Esophagus mucosa (tissue), 1 donor: ENCODE data around the gene AKR1D1. TPM values are rescaled to one million over a fixed set of nuclear protein-coding genes. Genes with fewer than 3 reads are reported as not detected.
"Not testable (repeated sequence)": the region's sequence is repeated elsewhere in the genome, so short reads cannot be mapped to it uniquely, and the experiment has no call there.

Experiments
- ATAC-seq: fragments of 200-7000 bp; cut with Tn5 transposase; one replicate; pipeline ENCODE4 v1.9.1; 2020
- total RNA-seq: library from RNA; stranded (reverse); gene quantifications from one replicate; pipeline ENCODE4 v1.2.4, GENCODE V29; 2023
- donor health status: DM: yes; HTN: yes; CAD: no.

The AKR1D1 gene
- total RNA-seq, 1 donor from 2014 or later, result not detected

GRCh38 chr7:138125119-138125518 lies 48.9 kb downstream of the AKR1D1 start:
- no peak for ATAC-seq

GRCh38 chr7:138125598-138126111 lies 49.4 kb downstream of the AKR1D1 start:
- no peak for ATAC-seq

DNA sequence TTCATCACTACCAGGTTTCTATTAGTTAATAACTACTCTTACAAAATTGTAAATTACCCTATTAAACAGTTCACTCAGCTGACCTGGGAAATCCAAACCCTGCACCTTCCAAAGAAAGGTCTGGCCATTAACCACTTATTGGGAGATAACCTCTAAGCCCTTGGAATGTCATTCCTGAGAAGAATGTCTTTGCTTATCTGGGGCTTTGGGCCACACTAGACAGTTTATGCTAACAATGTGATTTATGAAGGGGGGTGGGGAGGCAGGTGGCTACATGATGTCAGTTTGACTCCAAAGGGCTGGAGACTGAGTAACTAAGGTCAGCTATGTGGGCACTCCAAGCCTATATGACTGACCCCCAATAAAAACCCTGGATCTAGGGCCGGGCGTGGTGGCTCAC lies 50.7 kb downstream of the AKR1D1 start:
- no peak for ATAC-seq

GRCh38 chr7:138127996-138128395 lies 51.7 kb downstream of the AKR1D1 start:
- ATAC-seq, result no peak

GRCh38 chr7:138129551-138130165 lies 53.4 kb downstream of the AKR1D1 start:
- no peak for ATAC-seq

- no peak for ATAC-seq
Measured at GRCh38 chr7:138137423-138138171, 61.3 kb downstream of the AKR1D1 start.

DNA sequence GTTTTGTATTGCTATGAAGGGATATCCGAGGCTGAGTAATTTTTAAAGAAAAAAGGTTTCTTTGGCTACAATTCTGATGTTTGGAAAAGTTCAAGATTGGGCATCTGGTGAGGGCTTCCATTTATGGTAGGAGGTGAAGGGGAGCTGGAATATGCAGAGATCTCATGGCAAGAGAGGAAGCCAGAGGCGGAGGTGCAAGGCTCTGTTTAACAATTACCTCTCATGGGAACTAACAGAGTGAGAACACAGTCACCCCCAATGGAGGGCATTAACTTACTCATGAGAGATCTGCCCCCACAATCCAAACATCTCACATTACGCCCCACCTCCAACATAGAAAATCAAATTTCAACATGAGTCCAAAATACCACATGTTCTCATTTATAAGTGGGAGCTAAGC lies 62.0 kb downstream of the AKR1D1 start:
- no peak for ATAC-seq

DNA sequence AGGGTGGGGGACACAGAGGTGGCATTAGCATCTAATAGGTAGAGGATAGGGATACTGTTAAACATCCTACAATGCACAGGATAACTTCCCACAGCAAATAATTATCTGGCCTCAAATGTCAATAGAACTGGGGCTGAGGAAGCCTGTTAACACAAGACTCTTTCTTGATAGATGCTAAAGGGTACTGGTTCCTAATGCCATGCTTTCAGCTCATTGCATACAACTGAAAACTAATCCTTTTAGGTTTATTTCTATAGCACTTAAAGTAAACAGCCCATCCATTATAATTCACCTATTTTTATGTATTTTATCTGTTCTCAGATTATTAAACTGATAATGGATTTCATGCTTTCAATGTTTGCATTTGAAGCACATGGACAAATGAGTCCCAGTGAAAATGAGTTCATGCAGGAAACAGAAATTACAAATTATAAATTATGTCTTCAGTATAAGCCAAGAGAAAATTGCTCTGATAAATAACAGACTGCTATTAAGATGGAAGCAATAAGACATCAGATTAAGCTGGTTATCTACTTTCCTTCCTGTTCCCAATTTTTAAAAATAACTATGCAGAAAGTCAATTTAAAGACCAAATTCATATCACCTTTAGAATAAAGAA lies 66.4 kb downstream of the AKR1D1 start:
- no peak for ATAC-seq

GRCh38 chr7:138144958-138145357 lies 68.7 kb downstream of the AKR1D1 start:
- no peak for ATAC-seq

GRCh38 chr7:138146221-138146620 lies 70.0 kb downstream of the AKR1D1 start:
- ATAC-seq, result not testable (repeated sequence)

DNA sequence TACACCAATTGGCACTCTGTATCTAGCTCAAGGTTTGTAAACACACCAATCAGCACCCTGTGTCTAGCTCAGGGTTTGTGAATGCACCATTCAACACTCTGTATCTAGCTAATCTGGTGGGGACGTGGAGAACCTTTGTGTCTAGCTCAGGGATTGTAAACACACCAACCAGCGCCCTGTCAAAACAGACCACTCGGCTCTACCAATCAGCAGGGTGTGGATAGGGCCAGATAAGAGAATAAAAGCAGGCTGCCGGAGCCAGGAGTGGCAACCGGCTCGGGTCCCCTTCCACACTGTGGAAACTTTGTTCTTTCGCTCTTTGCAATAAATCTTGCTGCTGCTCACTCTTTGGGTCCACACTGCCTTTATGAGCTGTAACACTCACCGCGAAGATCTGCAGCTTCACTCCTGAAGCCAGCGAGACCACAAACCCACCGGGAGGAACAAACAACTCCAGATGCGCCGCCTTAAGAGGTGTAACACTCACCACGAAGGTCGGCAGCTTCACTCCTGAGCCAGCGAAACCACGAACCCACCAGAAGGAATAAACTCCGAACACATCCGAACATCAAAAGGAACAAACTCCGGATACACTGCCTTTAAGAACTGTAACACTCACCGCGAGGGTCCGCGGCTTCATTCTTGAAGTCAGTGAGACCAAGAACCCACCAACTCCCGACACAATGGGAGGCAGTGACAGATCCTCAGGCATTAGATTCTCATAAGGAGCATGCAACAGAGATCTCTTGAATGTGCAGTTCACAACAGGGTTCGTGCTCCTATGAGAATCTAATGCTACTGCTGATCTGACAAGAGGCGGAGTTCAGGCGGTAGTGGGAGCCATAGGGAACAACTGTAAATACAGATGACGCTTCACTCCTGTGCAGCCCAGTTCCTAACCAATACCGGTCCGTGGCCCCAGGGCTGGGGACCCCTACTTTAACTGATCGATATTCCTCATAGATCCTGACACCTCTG lies 70.8 kb downstream of the AKR1D1 start:
- ATAC-seq, result not testable (repeated sequence)

DNA sequence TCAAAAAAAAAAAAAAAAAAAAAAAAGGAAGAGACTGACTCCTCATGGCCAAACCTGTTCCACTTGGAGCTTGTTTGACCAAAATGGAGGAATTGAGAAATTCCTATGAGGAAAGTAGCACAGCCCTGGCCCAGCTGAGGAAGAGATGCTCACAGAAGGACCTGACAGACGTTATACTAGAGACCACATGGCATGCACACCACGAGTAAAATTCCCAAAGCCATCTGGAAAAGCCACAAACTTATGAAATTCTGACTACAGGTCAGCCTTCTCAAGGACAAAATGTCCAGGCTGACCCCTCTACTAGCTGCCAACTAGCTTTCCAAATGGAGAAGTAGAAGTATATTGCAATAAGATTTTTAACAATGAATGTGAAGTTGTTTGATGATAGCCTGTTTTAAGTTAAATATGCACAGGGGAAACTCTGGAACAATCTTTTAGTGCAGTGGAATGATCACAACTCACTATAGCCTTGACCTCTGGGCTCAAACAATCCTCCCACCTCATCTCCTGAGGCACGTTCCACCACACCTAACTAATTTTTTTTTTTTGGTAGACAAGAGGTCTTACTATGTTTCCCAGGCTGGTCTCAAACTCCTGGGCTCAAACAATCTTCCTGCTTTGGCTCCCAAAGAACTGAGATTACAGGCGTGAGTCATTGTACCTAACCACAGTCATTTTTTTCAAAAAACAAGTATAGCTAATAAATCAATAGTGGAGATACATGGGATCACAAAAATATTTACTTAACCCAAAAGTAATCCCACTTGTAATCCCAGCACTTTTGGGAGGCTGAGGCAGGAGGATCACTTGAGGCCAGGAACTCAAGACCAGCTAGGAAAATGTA lies 75.7 kb downstream of the AKR1D1 start:
- ATAC-seq, result no peak

DNA sequence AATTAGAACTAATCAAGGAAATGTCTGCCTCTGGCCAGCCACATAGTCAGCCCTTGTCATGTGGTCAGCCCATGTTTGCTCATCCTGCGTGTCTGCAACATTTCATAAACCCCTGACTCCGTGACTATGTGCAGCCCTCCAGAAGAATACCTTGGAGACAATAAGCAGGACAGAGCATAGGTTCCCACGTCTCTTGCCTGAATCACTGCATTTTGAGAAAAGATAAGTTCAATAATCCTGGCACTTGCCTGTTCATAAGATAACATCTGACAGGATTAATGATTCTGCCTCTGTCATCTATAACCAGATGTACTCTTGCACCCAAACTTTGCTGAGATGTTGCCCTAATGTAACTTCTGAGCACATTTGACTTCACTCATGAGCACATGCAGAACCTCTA lies 78.4 kb downstream of the AKR1D1 start:
- ATAC-seq, result no peak

GRCh38 chr7:138157702-138158101 lies 81.4 kb downstream of the AKR1D1 start:
- ATAC-seq, result no peak

- no peak for ATAC-seq
Measured at GRCh38 chr7:138158739-138159528, 82.7 kb downstream of the AKR1D1 start.

- peak; percentile 86 for ATAC-seq
Measured at GRCh38 chr7:138161600-138162081, 85.4 kb downstream of the AKR1D1 start.

DNA sequence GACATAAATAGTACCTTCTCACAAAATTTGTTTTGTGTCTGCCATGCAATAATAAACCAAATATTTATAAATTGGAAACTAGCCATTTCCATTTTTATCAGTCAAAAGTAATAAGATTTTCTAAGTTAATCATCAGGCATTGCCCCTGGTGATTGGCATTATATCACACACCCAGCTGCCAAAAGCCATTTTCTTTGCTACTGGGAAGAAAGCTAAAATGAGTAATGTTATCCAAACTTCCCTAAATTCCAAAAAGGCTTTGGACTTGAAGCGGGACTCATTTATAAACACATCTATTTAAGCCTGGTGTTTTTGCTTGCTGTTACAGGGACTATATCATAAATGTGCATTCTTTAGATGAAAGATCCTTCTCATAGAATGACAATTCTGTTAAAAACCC lies 86.0 kb downstream of the AKR1D1 start:
- ATAC-seq, result no peak

DNA sequence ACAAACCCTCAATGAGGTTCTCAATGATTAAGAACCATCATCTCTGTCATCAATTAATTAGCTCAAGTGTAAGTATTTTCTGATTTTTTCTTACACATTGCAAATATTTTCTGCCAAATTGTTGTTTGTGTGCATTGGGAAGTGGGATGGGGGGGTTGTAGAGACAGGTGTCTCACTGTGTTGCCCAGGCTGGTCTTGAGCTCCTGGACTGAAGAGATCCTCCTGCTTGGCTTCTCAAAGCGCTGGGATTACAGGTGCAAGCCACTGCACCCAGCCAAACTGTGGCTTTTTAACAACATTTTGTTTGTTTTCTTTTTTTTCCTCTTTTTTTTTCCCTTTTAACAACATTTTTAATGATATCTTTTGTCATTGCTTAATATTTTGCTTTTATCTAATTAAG lies 87.5 kb downstream of the AKR1D1 start:
- no peak for ATAC-seq

DNA sequence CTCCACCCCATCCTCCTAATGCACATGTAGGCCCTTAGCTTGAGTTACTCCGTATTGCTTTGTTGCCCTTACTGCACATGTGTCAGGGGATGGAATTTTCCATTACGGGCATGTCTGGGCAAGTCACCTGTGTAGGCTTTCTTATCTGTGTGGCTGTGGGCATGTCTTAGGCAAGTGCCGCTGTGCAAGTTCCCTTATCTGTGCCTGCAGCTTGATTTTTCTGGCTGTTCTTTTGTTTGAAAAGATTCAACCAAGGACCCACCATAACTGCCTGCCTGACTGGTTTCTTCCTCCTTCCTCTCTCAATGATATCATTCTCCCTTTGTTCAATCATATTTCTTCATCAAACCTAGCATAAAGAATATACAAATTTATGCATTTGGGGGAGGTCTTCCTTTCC lies 88.5 kb downstream of the AKR1D1 start:
- no peak for ATAC-seq

- no peak for ATAC-seq
Measured at GRCh38 chr7:138166681-138167080, 90.4 kb downstream of the AKR1D1 start.

GRCh38 chr7:138167222-138167621 lies 91.0 kb downstream of the AKR1D1 start:
- no peak for ATAC-seq
